OCI-LY3 (cell line): ENCODE data around the gene JDP2.

ENCODE experiments used
- EZH2phosphoT487 ChIP-seq: fragments of 200-600 bp; shearing (Covaris generic); IDR thresholded peaks from 2 replicates; pipeline ENCODE4 v1.6.1; 2018; ENCODE audit warnings: antibody characterized with exemption, mixed run types, low read depth
- TF ChIP-seq, protein P1 (sequence below): fragments of 200-600, 300-600 bp; sonication (generic); IDR thresholded peaks from 2 replicates; pipeline ENCODE4 v1.5.1; 2014; ENCODE audit warnings: antibody characterized with exemption, low read length, low read depth

DNA sequence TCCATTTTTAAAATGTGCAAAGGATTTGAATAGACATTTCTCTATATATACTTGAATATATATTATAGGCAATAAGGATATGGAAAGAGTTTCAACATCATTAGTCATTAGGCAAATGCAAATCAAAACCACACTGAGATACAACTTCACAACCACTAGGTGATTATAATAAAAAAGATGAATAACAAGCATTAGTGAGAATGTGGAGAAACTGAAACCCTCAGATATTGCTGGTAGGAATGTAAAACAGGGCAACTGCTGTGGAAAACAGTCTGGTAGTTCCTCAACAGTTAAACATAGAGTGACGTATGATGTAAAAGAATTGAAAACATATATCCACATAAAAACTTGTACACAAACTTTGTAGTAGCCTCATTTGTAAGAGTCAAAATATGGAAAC, 82.7 kb downstream of the JDP2 start:
- no peak for TF ChIP-seq EZH2phosphoT487
- TF ChIP-seq, protein P1, sequence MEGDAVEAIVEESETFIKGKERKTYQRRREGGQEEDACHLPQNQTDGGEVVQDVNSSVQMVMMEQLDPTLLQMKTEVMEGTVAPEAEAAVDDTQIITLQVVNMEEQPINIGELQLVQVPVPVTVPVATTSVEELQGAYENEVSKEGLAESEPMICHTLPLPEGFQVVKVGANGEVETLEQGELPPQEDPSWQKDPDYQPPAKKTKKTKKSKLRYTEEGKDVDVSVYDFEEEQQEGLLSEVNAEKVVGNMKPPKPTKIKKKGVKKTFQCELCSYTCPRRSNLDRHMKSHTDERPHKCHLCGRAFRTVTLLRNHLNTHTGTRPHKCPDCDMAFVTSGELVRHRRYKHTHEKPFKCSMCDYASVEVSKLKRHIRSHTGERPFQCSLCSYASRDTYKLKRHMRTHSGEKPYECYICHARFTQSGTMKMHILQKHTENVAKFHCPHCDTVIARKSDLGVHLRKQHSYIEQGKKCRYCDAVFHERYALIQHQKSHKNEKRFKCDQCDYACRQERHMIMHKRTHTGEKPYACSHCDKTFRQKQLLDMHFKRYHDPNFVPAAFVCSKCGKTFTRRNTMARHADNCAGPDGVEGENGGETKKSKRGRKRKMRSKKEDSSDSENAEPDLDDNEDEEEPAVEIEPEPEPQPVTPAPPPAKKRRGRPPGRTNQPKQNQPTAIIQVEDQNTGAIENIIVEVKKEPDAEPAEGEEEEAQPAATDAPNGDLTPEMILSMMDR, result no peak
